Hematopoietic multipotent progenitor cell treated with erythropoietin and hydrocortisone succinate and interleukin-3 and kit ligand, for 4 days (in vitro differentiated cells): ENCODE data around the gene WDR7.

Source experiments
- DNase-seq: peaks from one replicate; pipeline ENCODE4 v3.0.0-alpha.2; 2015

WDR7 gene

GRCh38 chr18:57052173-57052572, 401.0 kb downstream of the WDR7 start:
- DNase-seq, result peak; percentile 54

DNA sequence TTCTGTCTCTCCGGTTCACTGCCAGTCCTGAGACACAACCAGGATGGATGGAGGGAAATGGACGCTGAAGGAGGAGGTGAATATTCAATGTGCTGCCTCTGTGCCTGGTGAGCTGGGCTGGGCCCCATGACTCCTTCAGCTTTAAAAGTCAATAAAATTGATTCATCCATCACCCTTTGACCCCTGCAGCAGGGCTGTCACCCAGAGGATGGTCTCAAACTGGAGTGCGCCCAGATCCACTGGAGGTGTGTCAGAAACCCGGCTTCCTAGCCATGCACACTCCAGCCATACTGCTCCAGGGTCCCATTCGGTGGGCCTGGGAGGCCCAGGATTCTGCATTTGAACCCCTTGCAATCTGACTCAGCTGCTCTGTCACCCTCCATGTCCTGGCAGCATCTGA, 401.6 kb downstream of the WDR7 start:
- DNase-seq, result no peak

DNA sequence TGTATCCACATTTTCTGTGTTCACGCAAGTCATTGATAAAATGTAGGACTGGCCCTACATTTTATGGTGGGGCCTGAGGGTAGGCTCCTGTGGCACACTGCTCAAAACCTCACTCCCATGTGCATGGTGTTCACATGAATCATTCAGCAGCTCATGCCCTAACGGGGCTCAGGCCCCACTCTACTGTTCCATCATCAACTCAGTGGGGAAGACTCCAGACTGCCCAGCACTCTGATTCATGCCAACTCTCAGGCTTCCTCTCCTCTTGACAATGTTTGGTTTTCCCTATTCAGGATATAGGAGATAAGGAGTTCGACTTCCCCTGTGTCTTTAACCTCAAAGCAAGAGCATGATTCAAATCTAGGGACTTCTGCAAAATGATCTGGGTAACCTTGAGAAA, 403.7 kb downstream of the WDR7 start:
- DNase-seq, result no peak

- DNase-seq, result no peak
These were observed 406.7 kb downstream of the WDR7 start for GRCh38 chr18:57057890-57058289.

DNA sequence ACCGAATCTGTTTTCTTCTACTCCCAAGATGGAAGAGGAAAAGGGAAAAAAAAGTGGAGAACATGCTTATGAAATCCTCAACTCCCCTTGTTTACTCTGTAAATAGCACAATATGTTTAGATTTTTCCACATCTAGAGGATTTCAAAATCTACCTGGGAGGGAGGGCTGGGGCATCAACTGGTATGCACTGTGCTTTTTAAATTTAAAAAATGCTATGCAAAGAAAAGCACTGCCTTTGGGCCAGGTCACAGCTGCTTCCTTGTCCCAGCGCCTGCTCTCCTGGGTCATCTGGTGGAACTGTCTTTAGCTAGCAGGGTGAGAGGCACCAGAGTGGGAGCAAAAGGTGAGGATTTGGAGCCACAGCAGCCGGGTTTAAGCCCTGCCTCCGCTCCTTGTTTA, 407.6 kb downstream of the WDR7 start:
- DNase-seq, result no peak

GRCh38 chr18:57059366-57059765, 408.2 kb downstream of the WDR7 start:
- no peak for DNase-seq

- DNase-seq, result no peak
These were observed 409.7 kb downstream of the WDR7 start for GRCh38 chr18:57060814-57061213.

- DNase-seq, result no peak
These were observed 411.0 kb downstream of the WDR7 start for GRCh38 chr18:57062178-57062577.

DNA sequence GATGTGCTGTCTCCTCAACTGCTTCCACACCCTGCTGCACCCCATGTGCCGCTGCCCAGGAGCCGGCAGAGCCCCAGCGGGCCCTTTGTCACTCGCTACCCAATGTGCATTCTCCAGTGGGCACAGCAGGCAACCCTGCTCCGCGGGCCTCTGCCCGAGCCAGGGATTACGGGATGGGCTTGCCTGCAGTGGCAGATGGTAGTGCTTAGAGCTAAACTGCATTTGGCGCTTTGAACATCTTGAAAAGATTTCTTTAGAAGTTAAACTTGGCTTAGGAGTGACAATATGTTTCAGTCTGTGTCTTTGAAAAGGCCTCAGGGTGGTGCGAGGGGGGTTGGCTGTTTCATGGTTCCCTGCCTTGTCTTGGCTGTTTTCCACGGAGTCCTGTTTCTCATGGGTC, 411.7 kb downstream of the WDR7 start:
- DNase-seq, result no peak

DNA sequence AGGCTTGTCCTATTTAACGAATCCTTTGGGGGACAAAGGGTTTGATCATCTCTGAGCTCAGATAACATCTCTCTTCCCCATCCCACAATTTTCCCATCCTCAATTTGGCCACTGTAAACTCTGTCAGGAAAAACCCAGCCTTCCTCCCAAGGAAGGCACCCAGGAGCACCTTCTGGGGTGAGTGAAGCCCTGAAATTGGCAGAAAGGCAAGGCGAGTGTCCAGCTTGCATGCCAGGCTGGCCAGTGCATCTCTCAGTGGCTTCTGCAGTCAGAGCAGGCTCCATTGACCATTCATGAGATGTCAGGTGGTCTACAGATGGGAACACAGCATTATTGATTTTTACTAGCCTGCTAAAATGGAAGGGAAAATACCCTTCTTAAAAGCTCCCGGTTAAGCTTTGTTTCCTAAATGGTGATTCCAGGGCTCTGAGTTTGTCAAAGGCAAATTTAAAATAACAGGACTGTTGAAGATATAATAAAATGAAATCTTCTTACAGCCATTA, 412.5 kb downstream of the WDR7 start:
- DNase-seq, result no peak

- peak; percentile 16 for DNase-seq
These were observed 422.5 kb downstream of the WDR7 start for GRCh38 chr18:57073501-57074187.

GRCh38 chr18:57075716-57076400, 424.7 kb downstream of the WDR7 start:
- no peak for DNase-seq

DNA sequence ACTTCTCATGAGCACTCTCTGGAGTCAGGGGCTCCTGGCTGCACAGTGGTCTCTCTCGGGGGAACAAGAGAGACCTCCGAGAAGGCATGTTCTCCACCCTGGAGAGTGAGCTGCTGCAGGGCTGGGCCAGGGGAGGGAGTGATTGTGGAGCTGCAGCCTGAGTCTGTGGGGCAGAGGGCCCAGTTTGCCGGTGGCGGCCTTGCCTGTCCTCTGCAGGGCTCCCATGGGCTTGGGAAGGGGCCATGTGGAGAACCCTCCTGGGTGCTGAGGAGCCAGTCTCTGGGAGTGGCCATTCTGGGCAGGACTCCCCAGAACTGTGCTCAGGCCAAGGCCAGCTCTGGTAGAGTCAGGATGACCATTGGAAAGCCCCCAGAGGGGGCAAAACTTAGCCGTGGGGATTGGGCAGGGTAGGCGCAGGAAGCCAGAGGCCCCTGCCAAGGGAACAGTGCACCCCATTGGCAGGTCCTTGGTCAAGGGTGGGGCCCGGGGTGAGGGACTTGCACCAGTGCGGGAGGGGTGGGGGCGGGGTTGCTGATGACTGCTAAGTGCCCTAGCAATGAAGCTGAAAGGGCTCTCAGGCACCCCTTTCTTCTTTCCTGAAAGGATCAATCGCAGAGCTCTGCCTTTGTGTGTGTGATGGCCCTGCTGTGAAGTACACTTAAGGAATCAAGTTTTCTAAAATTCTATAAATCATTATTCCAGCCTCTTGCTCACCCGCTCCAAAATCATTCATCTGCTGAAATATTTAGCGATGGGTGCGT, 426.0 kb downstream of the WDR7 start:
- DNase-seq, result no peak

GRCh38 chr18:57077786-57078552, 426.8 kb downstream of the WDR7 start:
- DNase-seq, result peak; percentile 77

GRCh38 chr18:57078614-57079013, 427.5 kb downstream of the WDR7 start:
- DNase-seq, result no peak

DNA sequence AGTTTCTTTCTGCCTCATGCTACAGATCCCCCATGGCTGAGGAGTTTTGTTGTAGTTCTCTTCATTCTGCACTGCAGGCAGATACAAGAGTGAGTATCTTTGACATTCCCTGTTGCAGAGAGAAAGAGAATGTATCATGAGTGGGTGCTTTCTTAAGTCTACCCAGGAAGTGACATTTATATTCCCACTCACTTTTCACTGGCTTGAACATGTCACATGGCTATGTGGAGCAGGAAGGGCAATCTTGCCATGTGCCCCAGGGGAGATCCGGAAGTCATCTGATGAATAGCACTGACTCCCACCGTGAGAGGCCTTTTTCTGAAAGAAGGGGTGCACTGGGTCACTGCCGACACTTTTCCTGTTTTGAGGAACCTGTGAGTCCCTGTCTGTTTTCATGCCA, 429.3 kb downstream of the WDR7 start:
- no peak for DNase-seq

DNA sequence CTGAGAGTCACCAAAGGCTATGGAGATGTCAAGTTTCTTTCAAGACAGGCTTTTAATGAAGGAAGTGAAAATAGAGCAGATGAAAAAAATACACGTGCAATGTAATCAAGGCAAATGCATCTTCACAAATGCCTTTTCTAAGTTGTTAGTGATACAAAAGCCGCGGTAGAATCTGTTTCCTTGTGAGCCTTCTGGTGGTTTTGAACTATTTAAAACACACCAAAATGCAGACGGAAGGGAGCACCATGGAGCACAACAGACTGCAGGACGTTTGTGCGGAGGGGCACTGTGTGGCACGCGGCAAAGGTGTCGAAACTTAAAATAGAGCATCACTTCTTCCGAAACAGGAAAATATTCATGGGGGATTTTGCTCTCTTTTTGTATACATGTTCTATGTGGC, 430.7 kb downstream of the WDR7 start:
- no peak for DNase-seq

GRCh38 chr18:57083485-57083884, 432.3 kb downstream of the WDR7 start:
- no peak for DNase-seq

DNA sequence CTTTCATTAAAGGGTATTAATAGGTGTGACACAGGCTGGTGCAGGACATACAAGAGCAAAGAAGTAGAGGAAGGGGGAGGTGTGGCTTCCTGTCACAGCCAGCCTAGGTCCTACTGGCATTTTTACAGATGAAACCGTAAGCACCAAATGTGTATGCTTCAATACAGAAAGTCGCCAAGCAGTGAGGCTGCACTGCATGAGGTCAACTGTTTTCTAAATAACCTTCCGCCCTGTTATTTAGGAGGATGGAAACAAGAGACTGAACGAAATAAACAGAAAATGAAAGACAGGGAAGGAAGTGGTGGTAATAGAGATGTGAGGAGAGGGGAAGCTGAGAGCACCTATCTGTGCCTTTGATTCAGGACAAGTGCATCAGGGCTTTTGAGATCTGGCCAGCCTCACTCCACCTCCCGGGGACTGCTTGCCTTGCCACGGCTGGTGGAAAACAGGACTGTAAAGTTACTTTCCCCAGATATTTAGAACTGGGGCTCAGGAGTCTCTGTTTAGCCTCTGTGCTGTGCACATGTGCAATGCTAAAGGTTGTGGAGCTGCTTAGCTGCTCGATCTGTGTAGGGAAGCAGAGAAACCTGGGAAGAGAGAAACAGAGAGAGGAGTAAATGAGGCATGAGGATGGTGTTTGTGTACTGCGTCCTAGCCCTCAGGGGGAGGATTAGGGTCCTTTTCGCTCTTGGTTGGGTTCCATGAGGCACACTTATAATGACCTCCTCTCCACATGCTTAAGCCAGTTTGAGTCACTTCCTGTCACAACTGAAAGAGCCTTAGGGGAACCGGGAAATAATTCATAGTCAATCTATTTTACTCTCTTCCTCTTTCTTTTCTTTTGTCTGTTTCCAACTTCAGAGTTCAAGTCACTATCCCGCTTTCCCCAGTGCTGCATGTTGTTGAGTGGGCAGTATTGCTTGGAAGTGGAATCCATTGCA, 433.4 kb downstream of the WDR7 start:
- peak; percentile 26 for DNase-seq

DNA sequence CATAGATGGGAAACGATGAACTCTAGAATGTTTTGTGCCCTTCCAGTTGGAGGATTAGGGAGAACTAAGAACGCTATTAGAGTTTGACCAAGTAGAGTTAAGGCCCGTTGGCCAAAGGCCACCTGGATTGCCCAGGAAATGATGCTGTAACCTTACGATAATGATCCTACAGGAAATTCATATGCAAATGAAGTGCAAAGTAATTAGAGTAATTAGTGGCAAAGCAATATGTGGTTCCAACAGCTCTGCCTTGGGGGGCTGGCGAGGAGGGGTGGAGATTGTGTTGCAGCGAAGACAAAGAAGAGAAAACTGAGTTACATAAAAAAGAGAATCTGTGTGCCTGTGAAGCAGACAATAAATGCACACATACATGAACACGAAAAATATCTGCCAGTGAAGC, 434.2 kb downstream of the WDR7 start:
- DNase-seq, result no peak

GRCh38 chr18:57086163-57086562, 435.0 kb downstream of the WDR7 start:
- DNase-seq, result no peak
